Measurements from ENCODE around the gene ABCC6.
"Not testable (repeated sequence)": the region's sequence is repeated elsewhere in the genome, so short reads cannot be mapped to it uniquely, and the experiment has no call there.

ABCC6 gene

GRCh38 chr16:16190546-16190945 is 32.7 kb downstream of the ABCC6 start:
- no peak for DNase-seq (ENCODE audit: low spot score)

DNA sequence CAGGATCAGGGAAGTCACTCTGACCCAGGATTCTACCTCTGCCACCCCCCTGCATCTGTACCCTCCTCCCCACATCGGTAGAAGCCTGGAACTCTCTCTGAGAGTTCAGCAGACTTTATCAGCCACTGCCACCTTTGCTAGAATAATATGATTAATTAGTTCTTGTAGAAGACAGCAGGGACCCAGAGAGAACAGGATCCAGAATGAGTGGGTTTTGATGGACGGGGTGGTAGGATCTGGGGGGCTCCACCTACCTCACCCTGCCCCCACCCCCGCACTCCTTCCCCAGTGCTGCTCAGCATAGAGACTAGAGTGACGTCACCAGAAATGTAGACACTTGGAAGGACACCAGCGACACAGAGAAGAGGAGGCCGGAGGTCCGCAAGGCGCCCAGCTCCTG is 33.5 kb downstream of the ABCC6 start:
- no peak for DNase-seq (ENCODE audit: low spot score)

DNA sequence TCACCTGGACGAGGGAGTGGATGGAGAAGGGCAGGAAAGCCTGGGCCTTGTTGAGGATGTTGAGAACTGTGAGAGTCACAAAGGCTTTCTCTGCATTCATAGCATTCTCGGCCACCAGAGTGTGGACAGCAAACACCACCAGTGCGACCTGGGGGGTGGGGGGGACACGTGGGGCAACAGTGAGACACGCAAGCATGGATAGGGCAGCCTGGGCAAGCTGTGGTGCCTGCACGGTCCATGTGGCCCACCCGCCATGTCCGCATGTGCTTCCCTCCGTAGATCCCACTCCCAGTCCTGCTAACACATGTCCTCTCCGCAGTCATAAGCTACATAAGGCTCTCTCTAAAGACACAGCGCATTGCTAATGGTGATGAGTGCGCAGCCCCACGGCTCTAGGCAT is 34.5 kb downstream of the ABCC6 start:
- no peak for DNase-seq (ENCODE audit: low spot score)

DNA sequence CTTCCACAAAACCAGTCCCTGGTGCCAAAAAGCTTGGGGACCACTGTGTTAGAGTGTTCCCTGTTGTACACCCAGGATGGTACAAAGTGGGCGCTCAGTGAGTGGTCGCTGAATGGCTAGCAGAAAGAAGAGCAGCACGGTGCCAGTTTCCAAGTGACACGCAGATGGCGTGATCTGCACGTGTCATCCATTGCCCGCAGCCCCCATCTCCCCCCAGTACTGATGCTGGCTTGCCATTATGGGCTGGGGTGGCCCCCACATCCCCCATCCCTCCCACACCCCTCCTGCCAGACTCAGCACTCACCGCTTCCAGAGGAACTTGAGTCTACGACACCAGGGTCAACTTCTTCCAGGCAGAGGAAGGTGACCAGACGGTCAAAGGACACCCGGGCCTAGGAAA is 36.5 kb downstream of the ABCC6 start:
- no peak for DNase-seq (ENCODE audit: low spot score)

DNA sequence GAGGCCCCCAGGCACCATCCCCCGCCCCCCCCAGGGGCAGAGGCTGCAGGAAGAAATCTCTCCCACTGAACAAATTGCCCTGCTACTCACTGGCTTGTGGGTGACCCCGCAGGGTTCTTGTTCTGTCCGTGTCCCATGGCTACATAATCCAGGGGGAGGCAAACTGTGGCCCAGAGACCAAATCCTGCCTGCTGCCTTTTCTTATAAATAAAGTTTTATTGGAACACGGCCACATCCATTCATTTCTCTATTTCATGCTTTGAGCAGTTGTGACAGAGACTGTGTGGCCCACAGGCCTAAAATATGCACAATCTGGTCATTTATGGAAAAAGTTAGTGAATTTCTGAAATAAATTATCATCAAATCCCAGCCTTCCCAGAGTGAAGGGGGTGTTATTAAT is 38.2 kb downstream of the ABCC6 start:
- no peak for DNase-seq (ENCODE audit: low spot score)

DNA sequence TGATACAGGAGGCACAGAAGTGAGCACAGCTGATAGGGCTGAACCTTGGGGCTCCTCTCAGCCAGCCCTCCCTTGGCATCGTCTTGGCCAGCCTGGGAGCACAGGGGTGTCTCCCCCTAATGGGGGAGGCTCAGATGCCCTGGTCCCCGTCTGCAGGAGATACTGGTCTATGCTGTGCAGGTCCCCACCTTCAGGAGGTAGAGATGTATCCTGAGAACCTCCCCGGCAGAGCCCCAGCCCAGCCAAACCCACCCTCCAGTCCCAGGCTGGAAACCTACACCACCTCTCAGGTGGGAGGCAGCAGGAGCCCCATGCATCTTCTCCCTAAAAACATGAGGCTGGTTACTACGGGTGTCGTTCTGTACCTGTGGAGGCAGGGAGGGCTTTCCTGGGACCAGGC is 38.7 kb downstream of the ABCC6 start:
- no peak for DNase-seq (ENCODE audit: low spot score)

DNA sequence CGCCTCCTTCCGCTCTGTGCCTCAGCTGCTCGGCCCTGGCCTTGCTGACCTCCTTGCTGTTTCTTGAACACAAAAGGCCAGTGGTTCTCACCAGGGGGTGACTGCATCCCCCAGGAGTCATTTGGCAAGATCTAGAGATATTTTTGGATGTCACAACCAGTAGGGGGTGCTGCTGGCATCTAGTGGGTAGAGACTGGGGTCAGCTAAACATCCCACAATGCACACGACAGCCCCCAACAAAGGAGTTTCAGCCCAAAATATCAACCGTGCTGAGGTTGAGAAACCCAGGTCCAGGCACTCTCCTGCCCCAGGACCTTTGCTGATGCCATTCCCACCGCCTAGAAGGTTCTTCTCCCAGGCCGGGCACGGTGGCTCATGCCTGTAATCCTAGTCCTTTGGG is 39.7 kb downstream of the ABCC6 start:
- no peak for DNase-seq (ENCODE audit: low spot score)

GRCh38 chr16:16182918-16183317 is 40.4 kb downstream of the ABCC6 start:
- no peak for DNase-seq (ENCODE audit: low spot score)

GRCh38 chr16:16181748-16182147 is 41.5 kb downstream of the ABCC6 start:
- not testable (repeated sequence) for DNase-seq (ENCODE audit: low spot score)

GRCh38 chr16:16178455-16179162 is 44.7 kb downstream of the ABCC6 start:
- DNase-seq (ENCODE audit: low spot score), result no peak

DNA sequence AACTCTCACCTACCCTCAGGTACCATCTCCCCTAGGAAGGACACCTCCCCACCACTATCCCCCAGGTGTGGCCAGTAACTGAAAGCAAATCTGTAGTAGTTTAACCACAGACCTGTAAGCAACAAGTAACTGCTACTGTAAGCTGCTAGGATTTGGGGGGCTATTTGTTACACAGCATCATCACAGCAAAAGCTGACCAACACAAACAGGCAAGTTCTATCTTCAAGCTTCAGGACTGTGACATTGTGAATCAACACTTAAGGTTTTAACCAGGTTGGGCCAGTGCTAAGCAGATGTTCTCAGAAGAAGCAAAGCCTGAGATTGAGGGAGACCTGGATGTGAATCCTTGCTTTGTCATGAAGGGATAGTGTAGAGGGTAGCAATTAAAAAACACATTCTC is 47.0 kb downstream of the ABCC6 start:
- DNase-seq (ENCODE audit: low spot score), result no peak

DNA sequence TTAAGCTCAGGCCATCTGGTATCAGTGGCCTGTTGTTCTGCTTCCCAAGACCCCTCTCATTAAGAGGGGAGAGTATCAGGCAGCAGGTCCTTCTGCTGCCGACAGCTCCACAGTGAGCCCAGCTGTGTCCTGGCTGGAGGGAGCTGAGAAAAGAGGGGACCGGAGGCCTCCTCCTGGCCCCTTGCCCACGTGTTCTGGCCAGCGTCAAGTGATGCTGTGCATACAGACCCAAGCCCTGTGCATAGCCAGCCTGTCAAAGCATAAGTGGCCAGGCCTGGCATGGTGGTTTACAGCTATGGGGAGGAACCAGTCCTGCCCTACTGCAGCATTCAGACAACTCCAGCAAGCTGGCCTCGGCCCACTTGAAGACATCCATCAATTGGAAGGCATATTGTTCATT is 48.0 kb downstream of the ABCC6 start:
- DNase-seq (ENCODE audit: low spot score), result no peak

GRCh38 chr16:16172991-16173390 is 50.3 kb downstream of the ABCC6 start:
- DNase-seq (ENCODE audit: low spot score), result no peak

DNA sequence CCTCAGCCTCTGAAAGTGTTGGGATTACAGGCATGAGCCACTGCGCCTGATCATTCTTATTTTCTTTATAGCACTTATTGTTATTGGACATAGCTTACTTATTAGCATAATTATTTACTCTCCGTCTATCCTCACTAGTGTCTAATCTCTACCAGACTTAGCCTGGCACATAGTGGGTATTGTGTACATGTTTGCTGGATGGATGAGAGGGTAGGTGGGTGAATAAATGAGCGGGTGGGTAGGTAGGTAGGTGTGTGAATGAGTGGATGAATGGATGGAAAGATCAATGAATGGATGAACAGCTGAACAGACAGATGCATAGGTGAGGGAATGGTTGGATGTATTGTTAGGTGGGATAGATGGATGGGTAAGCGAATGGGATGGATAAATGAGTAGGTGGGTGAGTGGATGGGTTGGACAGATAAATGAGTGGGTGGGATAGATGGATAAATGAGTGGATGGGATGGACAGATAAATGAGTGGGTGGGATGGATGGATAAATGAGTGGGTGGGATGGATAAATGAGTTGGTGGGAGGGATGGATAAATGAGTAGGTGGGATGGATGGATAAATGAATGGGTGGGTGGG is 51.9 kb downstream of the ABCC6 start:
- no peak for DNase-seq (ENCODE audit: low spot score)

DNA sequence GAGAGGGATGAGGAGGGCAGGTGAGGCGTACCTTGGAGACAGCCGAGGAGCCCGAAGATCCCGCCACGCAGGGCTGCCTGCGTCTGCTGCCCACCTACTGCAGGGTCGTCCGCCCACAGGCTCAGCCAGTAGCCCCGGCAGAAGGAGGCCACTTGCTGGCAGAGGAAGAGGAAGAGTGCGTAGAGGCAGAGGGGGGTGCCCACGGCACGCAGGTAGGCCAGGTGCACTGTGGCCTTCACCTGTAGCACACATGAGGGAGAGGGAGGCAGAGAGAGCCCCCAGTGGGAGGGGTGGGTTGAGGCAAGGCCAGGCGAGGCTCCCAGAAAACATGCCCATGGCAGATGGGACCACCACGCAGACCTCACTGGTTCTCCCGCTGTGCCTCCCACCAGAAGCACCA is 53.7 kb downstream of the ABCC6 start:
- DNase-seq (ENCODE audit: low spot score), result no peak

DNA sequence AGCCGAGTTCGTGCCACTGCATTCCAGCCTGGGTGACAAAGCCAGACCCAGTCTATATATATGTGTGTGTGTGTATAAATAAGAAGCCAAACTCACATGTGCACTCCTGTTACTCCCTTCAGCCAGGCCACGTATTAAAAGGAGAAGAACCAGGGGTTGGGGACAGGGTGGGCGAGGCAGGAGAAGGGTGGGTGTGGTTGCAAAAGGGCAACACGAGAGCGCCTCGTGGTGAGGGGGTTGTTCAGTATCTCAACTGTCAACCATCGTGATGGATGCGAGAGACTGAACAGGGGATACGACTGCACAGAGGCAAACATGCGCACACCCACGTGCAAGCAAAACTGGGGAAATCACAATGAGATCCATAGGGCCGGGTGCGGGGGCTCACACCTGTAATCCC is 54.9 kb downstream of the ABCC6 start:
- DNase-seq (ENCODE audit: low spot score), result no peak

DNA sequence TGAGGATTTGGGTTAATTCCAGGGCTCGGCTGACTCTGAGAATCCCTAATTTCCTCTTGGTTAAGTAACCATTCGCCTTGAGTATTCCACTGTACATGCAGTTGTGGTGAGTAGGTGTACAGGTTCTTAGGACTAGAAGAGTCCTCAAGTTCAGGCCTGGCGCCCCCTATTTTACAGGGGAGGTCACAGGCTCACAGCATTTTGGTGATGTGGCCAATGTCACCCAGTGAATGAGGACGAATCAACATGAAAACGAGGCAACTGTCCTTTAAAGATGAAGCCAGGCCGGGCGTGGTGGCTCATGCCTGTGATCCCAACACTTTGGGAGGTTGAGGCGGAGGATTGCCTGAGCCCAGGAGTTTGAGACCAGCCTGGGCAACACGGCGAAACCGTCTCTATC is 55.4 kb downstream of the ABCC6 start:
- no peak for DNase-seq (ENCODE audit: low spot score)

GRCh38 chr16:16166949-16167348 is 56.3 kb downstream of the ABCC6 start:
- DNase-seq (ENCODE audit: low spot score), result no peak

GRCh38 chr16:16166085-16166484 is 57.2 kb downstream of the ABCC6 start:
- no peak for DNase-seq (ENCODE audit: low spot score)

DNA sequence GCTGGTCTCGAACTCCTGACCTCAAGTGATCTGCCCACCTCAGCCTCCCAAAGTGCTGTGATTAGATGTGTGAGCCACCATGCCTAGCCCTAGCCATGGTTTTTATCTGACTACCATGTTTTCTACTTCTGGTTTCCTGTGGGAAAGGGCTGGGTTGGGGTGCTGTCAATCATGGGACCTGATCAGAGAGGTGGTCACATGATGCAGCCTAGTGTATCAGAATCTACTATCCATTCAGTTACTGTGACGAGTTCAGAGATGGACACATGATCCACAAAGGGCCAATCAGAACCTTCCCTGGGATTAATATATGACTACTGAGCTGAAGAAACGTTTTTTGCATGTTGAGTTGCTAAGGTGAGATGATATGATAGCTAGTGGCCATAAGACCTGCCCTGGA is 59.1 kb downstream of the ABCC6 start:
- DNase-seq (ENCODE audit: low spot score), result no peak

GRCh38 chr16:16163571-16163970 is 59.7 kb downstream of the ABCC6 start:
- no peak for DNase-seq (ENCODE audit: low spot score)

- no peak for DNase-seq (ENCODE audit: low spot score)
These were observed 60.2 kb downstream of the ABCC6 start for GRCh38 chr16:16163109-16163508.

GRCh38 chr16:16162591-16162990 is 60.7 kb downstream of the ABCC6 start:
- DNase-seq (ENCODE audit: low spot score), result no peak

DNA sequence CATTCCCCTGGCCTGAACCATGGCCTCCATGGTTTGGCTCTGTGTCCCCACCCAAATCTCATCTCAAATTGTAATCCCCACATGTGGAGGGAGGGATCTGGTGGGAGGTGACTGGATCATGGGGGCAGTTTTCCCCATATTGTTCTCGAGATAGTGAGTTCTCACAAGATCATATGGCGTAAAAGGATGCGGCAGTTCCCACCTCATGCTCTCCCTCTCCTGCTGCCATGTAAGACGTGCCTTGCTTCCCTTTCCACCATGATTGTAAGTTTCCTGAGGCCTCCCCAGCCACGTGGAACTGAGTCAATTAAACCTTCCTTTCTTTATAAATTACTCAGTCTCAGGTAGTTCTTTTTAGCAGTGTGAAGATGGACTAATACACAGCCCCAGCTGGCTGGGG is 61.5 kb downstream of the ABCC6 start:
- DNase-seq (ENCODE audit: low spot score), result not testable (repeated sequence)
